Fibroblast of mammary gland (primary cell): Measurements from ENCODE around the gene RTL1.

ENCODE experiments used
- DNase-seq: peaks from one replicate; pipeline ENCODE4 v3.0.0-alpha.2; 2010; ENCODE audit warnings: low read depth
- H3K4me3 ChIP-seq: 2 replicates; pipeline ENCODE4 v1.5.1; 2011; ENCODE audit warnings: low read depth, mild to moderate bottlenecking, low read length, moderate library complexity; ENCODE audit not compliant: control insufficient read depth
- TF ChIP-seq, protein P1 (sequence below): conservative IDR thresholded peaks from 2 replicates; pipeline ENCODE4 v1.5.1; 2011; ENCODE audit warnings: low read depth, low read length, inconsistent platforms; ENCODE audit not compliant: control insufficient read depth, insufficient read depth

The RTL1 gene

DNA sequence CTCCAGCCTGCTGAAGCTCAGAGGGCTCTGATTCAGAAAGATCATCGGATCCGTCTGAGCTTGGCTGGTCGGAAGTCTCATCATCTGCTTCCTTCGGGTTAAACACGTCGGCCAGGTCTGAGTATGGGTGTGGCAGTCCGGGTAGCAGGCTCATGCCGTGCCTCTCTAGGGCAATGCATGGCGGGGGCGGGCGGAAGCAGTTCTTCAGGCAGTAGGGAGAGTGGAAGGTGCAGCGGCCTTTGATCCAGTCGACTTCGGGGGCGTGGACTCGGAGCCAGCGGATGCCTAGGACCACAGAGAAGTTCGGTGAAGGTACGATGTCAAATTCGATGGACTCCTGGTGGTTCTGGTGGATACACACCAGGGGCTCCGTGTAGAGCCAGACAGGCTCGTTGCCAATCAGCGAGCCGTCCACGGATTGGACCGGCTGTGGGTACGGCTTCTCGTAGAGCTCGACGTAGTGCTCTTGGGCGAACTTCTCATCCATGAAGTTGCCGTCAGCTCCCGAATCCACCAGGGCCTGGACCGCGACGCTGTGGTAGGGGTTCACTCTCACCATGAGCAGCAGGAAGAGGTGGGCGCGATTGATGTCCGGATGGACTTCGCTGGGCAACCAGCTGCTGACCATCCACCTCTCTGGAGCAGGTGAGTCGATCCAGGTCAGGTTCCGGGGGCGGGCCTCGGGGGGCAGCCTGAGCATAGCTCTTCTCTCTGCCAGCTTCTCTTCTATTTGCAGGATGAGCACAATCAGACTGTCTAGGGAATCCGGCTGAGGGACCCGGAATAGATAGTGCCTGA, 20.3 kb downstream of the RTL1 start:
- TF ChIP-seq, protein P1, sequence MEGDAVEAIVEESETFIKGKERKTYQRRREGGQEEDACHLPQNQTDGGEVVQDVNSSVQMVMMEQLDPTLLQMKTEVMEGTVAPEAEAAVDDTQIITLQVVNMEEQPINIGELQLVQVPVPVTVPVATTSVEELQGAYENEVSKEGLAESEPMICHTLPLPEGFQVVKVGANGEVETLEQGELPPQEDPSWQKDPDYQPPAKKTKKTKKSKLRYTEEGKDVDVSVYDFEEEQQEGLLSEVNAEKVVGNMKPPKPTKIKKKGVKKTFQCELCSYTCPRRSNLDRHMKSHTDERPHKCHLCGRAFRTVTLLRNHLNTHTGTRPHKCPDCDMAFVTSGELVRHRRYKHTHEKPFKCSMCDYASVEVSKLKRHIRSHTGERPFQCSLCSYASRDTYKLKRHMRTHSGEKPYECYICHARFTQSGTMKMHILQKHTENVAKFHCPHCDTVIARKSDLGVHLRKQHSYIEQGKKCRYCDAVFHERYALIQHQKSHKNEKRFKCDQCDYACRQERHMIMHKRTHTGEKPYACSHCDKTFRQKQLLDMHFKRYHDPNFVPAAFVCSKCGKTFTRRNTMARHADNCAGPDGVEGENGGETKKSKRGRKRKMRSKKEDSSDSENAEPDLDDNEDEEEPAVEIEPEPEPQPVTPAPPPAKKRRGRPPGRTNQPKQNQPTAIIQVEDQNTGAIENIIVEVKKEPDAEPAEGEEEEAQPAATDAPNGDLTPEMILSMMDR, result no peak
- no peak for DNase-seq
- H3K4me3 ChIP-seq, result no peak overlapping the region

DNA sequence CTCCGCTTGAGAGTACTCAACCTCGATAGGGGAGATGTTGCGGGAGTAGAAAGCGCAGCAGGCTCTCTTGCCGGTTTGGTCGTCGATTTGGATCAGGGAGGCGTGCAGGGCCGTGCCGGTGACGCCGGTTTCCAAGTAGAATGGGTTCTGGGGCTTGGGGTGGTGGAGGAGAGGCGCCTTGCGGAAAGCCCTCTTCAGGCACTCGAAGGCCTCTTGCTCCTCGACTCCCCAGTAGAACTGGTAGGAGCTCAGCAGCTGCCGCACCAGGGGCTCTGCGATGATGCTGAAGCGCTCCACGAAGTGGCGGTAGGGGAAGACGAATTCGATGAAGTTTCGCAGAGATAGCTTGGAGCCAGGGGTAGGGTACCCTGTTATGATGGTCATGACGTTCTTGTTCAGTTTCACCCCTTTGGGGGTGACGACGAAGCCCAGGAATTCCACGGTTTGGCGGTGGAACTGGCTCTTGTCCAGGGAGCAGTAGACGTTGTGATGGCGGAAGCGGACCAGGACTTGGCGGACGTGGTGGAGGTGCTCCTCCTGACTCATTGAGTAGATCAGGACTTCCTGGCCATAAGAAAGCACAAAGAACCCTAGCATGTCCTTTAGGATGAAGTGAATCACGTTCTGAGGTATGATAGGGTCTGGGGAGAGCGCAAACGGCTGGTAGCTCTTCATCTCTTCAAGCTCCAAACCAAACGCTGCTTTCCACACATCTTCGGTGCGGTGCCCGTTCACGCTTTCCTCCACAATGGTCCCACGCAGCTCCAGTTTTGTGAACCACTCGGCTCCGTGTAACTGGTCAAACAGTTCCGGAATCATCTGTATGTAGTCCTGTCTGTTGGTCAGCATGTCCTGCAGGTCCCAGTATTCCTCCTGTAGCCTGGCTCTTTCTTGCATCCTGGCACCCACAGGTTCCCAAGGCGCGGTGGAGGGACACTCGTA, 21.2 kb downstream of the RTL1 start:
- no peak overlapping the region for H3K4me3 ChIP-seq
- DNase-seq, result no peak
- TF ChIP-seq, protein P1, result no peak

DNA sequence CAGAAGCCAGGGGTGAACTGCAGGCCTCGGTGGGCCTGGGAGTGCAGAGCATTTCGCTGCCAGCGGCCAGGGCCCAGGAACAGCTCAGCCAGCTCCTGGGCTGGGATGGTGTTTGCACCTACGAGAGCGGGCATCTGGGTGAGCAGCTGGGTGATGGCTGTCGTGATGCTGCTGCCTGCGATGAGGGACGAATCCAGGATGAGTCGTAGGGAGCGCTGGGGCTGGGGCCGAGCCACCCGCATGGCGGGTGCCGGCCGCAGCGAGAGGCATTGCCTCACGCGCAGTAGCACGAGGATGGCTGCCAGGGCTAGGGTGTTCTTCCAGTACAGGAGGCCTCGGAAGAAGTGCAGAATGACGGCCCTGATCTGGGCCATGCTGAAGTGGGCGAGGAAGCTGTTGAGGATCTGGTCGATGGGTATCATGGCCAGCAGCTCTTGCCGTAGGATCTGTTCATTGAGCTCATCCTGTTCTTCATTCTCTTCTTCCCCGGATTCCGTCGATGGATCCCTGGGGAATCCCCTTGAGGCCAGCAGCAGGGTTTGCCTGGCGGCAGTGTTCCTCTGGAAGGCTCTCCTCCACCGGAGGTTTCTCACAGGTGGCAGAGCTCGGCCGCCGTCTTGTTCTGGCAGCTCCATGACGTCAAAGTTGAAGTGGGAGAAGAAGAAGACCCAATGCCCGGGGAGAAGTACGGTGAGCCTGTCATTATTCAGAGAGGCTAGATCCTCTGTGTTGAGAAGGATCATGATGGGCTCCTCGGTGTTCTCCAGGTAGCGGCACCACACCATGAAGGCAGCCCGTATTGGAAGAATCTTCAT, 22.1 kb downstream of the RTL1 start:
- TF ChIP-seq, protein P1, result no peak
- DNase-seq, result no peak
- no peak overlapping the region for H3K4me3 ChIP-seq

DNA sequence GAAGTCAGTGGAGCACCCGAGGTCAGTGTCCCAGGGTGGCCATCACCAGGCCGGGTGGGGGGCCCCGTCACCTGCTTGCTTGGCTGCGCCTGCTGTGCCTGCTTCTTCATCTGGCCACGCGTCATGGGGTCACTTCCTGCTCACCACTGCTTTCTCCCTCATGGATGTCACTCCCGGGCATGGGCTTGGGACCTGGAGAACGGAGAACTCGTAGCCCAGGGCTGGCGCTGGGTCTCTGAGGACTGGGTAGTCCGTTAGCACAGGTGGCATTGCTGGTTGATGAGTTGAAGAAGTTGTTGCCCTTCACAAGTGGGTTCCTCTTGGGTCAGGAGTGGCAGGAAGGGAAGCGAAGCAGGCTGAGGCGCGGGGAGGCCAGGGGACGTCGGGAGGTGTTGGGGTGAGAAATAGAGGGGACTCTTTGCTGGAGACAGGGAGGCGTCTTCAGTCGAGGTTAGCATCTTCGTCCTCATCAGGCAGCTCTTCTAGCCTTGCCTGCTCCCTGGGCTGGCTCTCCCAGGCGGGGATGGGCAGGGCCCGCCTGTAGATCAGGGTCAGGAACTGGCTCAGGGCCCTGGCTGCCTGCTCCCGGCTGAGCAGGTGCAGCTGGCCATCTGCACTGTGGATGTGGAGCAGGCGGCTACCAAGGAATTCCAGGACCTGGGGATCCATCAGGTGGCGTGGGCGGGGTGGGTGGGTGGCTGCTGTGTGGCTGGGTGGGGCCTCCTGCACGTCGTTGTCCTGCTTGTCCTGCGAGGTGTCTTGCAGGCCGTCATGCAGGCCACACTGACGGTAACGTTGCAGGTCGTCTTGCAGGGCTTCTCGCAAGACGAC, 23.0 kb downstream of the RTL1 start:
- DNase-seq, result no peak
- no peak overlapping the region for H3K4me3 ChIP-seq
- TF ChIP-seq, protein P1, result no peak

DNA sequence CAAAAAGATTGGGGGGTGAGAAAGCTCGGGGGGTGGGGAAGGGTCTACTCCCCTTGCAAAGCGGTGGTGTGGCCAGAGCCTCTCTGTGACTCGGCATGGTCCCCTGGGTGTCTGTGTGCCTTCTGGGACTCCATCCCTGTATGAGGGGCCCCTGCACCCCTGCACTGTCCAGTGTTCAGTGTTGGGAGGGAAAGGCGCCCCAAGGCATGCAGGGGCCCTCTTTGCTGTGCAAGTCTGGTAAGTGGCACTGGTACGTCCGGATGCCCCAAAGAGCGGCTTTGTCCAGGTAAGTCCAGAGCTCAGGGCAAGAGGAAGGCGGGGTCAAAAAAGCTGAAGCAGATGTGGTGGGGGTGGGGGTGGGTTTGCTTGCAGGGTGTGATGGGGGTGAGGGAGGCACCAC, 23.7 kb downstream of the RTL1 start:
- H3K4me3 ChIP-seq, result no peak overlapping the region
- DNase-seq, result no peak

More for the DNA sequence above, 23.7 kb downstream of the RTL1 start:
- TF ChIP-seq, protein P1, result no peak
